Nephron progenitor cell (in vitro differentiated cells): ENCODE results near the gene HTT.
A peak's percentile ranks its signal among the peaks of the same experiment; 100 is the strongest.

Experiments used
- DNase-seq: peaks from one replicate; pipeline ENCODE4 v3.0.0; 2021
- H3K27ac Mint-ChIP-seq: 2 replicates; pipeline ENCODE4 v1.8.0; 2021; ENCODE audit warnings: mild to moderate bottlenecking, moderate library complexity, mixed read lengths
- H3K27me3 Mint-ChIP-seq: 2 replicates; pipeline ENCODE4 v1.8.0; 2021; ENCODE audit warnings: mild to moderate bottlenecking, low read depth, mixed read lengths; ENCODE audit not compliant: poor library complexity
- H3K36me3 Mint-ChIP-seq: 2 replicates; pipeline ENCODE4 v1.8.0; 2021; ENCODE audit warnings: low read depth, mixed read lengths
- H3K4me1 Mint-ChIP-seq: 2 replicates; pipeline ENCODE4 v1.8.0; 2021; ENCODE audit warnings: mixed read lengths
- H3K4me3 Mint-ChIP-seq: 2 replicates; pipeline ENCODE4 v1.8.0; 2021; ENCODE audit warnings: mild to moderate bottlenecking, moderate library complexity, mixed read lengths
- H3K9me3 Mint-ChIP-seq: 2 replicates; pipeline ENCODE4 v1.8.0; 2021; ENCODE audit warnings: mild to moderate bottlenecking, moderate library complexity, mixed read lengths
- CTCF ChIP-seq: fragments of 200-600 bp; sonication (generic); IDR thresholded peaks from 2 replicates; pipeline ENCODE4 v1.5.0; 2021; ENCODE audit warnings: antibody characterized with exemption

Gene HTT

GRCh38 chr4:3213661-3214250 lies 139.3 kb downstream of the HTT start:
- Mint-ChIP-seq H3K4me3 (no peak overlapping the region), H3K27ac (peak overlapping the region; percentile 94), H3K27me3 (peaks cover 5% of the 10 kb centered on the region), H3K4me1 (no peaks in the 10 kb centered on the region), H3K36me3 (peaks cover 77% of the 10 kb centered on the region), H3K9me3 (no peaks in the 10 kb centered on the region)
- no peak for DNase-seq
- TF ChIP-seq CTCF: no peak

GRCh38 chr4:3215256-3215655 lies 140.8 kb downstream of the HTT start:
- H3K9me3 Mint-ChIP-seq: no peaks in the 10 kb centered on the region
- no peak overlapping the region for H3K4me3 Mint-ChIP-seq
- peaks cover 66% of the 10 kb centered on the region for H3K36me3 Mint-ChIP-seq

GRCh38 chr4:3215733-3216132 lies 141.3 kb downstream of the HTT start:
- no peak for DNase-seq
- peaks cover 62% of the 10 kb centered on the region for H3K36me3 Mint-ChIP-seq
- no peaks in the 10 kb centered on the region for H3K4me1 Mint-ChIP-seq
- no peak overlapping the region for H3K27ac Mint-ChIP-seq
- no peak for TF ChIP-seq CTCF
- H3K27me3 Mint-ChIP-seq: peaks cover 5% of the 10 kb centered on the region
- no peak overlapping the region for H3K4me3 Mint-ChIP-seq
- no peaks in the 10 kb centered on the region for H3K9me3 Mint-ChIP-seq

More at GRCh38 chr4:3215256-3215655, 140.8 kb downstream of the HTT start:
- Mint-ChIP-seq H3K27ac (no peak overlapping the region), H3K4me1 (no peaks in the 10 kb centered on the region), H3K27me3 (peaks cover 5% of the 10 kb centered on the region)
- no peak for DNase-seq
- no peak for TF ChIP-seq CTCF

GRCh38 chr4:3217266-3217665 lies 142.8 kb downstream of the HTT start:
- H3K9me3 Mint-ChIP-seq: no peaks in the 10 kb centered on the region
- no peak overlapping the region for H3K27ac Mint-ChIP-seq
- H3K4me1 Mint-ChIP-seq: no peaks in the 10 kb centered on the region
- peaks cover 5% of the 10 kb centered on the region for H3K27me3 Mint-ChIP-seq
- H3K36me3 Mint-ChIP-seq: peaks cover 65% of the 10 kb centered on the region
- H3K4me3 Mint-ChIP-seq: no peak overlapping the region
- no peak for TF ChIP-seq CTCF
- no peak for DNase-seq

- no peak overlapping the region for H3K27ac Mint-ChIP-seq
- no peak for TF ChIP-seq CTCF
- H3K9me3 Mint-ChIP-seq: no peaks in the 10 kb centered on the region
- H3K4me3 Mint-ChIP-seq: no peak overlapping the region
- peaks cover 5% of the 10 kb centered on the region for H3K27me3 Mint-ChIP-seq
- peaks cover 65% of the 10 kb centered on the region for H3K36me3 Mint-ChIP-seq
- no peaks in the 10 kb centered on the region for H3K4me1 Mint-ChIP-seq
- no peak for DNase-seq
Observed at GRCh38 chr4:3217771-3218170, 143.3 kb downstream of the HTT start.
